HepG2 (cell line): ENCODE results near the gene PPP1R13L. TPM values are rescaled to one million over a fixed set of nuclear protein-coding genes. Genes with fewer than 3 reads are reported as not detected.

ENCODE experiments used
- HNRNPLL ChIP-seq: fragments of 200-400 bp; formaldehyde crosslinking; IDR thresholded peaks from 2 replicates; pipeline ENCODE4 v1.6.1; 2017; ENCODE audit warnings: mild to moderate bottlenecking, low read depth, low read length; ENCODE audit not compliant: poor library complexity, severe bottlenecking
- NFIB ChIP-seq: sonication (generic); formaldehyde crosslinking; IDR thresholded peaks from 2 replicates; pipeline ENCODE4 v1.9.0; 2021; ENCODE audit warnings: missing genetic modification reagents, mild to moderate bottlenecking, borderline replicate concordance
- PAF1 ChIP-seq: IDR thresholded peaks from 2 replicates; pipeline ENCODE4 v1.6.1; 2016; ENCODE audit warnings: missing genetic modification reagents, missing compliant biosample characterization
- PLSCR1 ChIP-seq: sonication (generic); formaldehyde crosslinking; IDR thresholded peaks from 2 replicates; pipeline ENCODE4 v1.5.0; 2020; ENCODE audit warnings: missing genetic modification reagents, mild to moderate bottlenecking, borderline replicate concordance
- SIX4 ChIP-seq: sonication (generic); formaldehyde crosslinking; IDR thresholded peaks from 2 replicates; pipeline ENCODE4 v1.4.0; 2020; ENCODE audit warnings: missing genetic modification reagents
- SNAPC4 ChIP-seq: sonication (generic); formaldehyde crosslinking; IDR thresholded peaks from 2 replicates; pipeline ENCODE4 v1.4.0; 2020; ENCODE audit warnings: mild to moderate bottlenecking, missing genetic modification reagents
- SRSF1 ChIP-seq: fragments of 200-400 bp; formaldehyde crosslinking; optimal IDR thresholded peaks from 2 replicates; pipeline ENCODE3; 2017; ENCODE audit warnings: mild to moderate bottlenecking, low read depth, low read length, moderate library complexity
- TBX2 ChIP-seq: sonication (generic); formaldehyde crosslinking; IDR thresholded peaks from 2 replicates; pipeline ENCODE4 v1.5.0; 2020; ENCODE audit warnings: missing genetic modification reagents, mild to moderate bottlenecking, borderline replicate concordance
- XRCC5 ChIP-seq: fragments of 200-400 bp; formaldehyde crosslinking; optimal IDR thresholded peaks from 2 replicates; pipeline ENCODE3; 2017; ENCODE audit warnings: mild to moderate bottlenecking, low read length
- ZBTB20 ChIP-seq: sonication (generic); formaldehyde crosslinking; IDR thresholded peaks from 2 replicates; pipeline ENCODE4 v1.8.1; 2023; ENCODE audit warnings: missing genetic modification reagents, low read depth, mild to moderate bottlenecking, borderline replicate concordance
- ZC3H13 ChIP-seq: sonication (generic); formaldehyde crosslinking; IDR thresholded peaks from 2 replicates; pipeline ENCODE4 v1.8.1; 2023; ENCODE audit warnings: mild to moderate bottlenecking, missing genetic modification reagents, moderate library complexity
- ZKSCAN5 ChIP-seq: sonication (generic); formaldehyde crosslinking; IDR thresholded peaks from 2 replicates; pipeline ENCODE4 v1.5.1; 2020; ENCODE audit warnings: mild to moderate bottlenecking, missing genetic modification reagents
- ZNF180 ChIP-seq: sonication (generic); formaldehyde crosslinking; IDR thresholded peaks from 2 replicates; pipeline ENCODE4 v1.4.0; 2020; ENCODE audit warnings: low read depth, missing genetic modification reagents, borderline replicate concordance
- ZNF296 ChIP-seq: sonication (generic); formaldehyde crosslinking; conservative IDR thresholded peaks from 2 replicates; pipeline ENCODE4 v1.5.0; 2020; ENCODE audit warnings: mild to moderate bottlenecking, missing genetic modification reagents
- ZNF441 ChIP-seq: sonication (generic); formaldehyde crosslinking; IDR thresholded peaks from 2 replicates; pipeline ENCODE4 v1.7.0; 2021; ENCODE audit warnings: missing genetic modification reagents, borderline replicate concordance
- ZNF460 ChIP-seq: sonication (generic); formaldehyde crosslinking; IDR thresholded peaks from 2 replicates; pipeline ENCODE4 v1.5.1; 2020; ENCODE audit warnings: missing genetic modification reagents, mild to moderate bottlenecking, borderline replicate concordance
- ZNF660 ChIP-seq: sonication (generic); formaldehyde crosslinking; IDR thresholded peaks from 2 replicates; pipeline ENCODE4 v1.5.1; 2020; ENCODE audit warnings: mild to moderate bottlenecking, low read depth, missing genetic modification reagents, borderline replicate concordance
- ZNF710 ChIP-seq: sonication (generic); formaldehyde crosslinking; IDR thresholded peaks from 2 replicates; pipeline ENCODE4 v1.5.0; 2020; ENCODE audit warnings: mild to moderate bottlenecking, missing genetic modification reagents, borderline replicate concordance
- ZSCAN22 ChIP-seq: sonication (generic); formaldehyde crosslinking; IDR thresholded peaks from 2 replicates; pipeline ENCODE4 v1.4.0; 2020; ENCODE audit warnings: mild to moderate bottlenecking, missing genetic modification reagents
- polyA plus RNA-seq, 8 experiments: library from polyadenylated mRNA; depleted of rRNA in 3 of 8; stranded (reverse) in 7 of 8; unstranded in 1 of 8; fragments of >200 nt; fragmentation: Illumina TruSeq in 4 of 8; extraction: Trizol in 4 of 8; gene quantifications; 2 replicates each; pipeline versions ENCODE4 v1.2.1 to v1.2.3, GENCODE V29; 2011 to 2016; ENCODE audit warnings: low read depth in 4 of 8, missing spikeins in 1 of 8, mixed read lengths in 1 of 8; ENCODE audit not compliant: insufficient read depth in 1 of 8
- total RNA-seq, 5 experiments: library from RNA; depleted of rRNA; stranded (reverse); fragments of >200 nt; fragmentation: Illumina TruSeq; extraction: Trizol; gene quantifications; 2 replicates each; pipeline ENCODE4 v1.2.3, GENCODE V29; 2016; ENCODE audit warnings: low read depth in 1 of 5
- TF ChIP-seq, protein P1 (sequence below): fragments of 450-650 bp; IDR thresholded peaks from 2 replicates; pipeline ENCODE4 v1.6.1; 2016

The PPP1R13L gene
- total and polyA plus RNA-seq, 2 of the 13 experiments (the other 11 are each of a cell fraction or from before 2014, with no cell fraction given): 1.3 to 6.6 TPM

GRCh38 chr19:45444318-45445041 lies 39.6 kb upstream of the PPP1R13L start (continued):
- 0 out of 2 replicates have a peak, but pooled peaks have one; percentile 26 for TF ChIP-seq SNAPC4
- no peak for TF ChIP-seq TBX2 (CRISPR knock-in tag)
- TF ChIP-seq NFIB: no peak
- TF ChIP-seq SIX4 (CRISPR knock-in tag): no peak
- TF ChIP-seq ZSCAN22 (CRISPR knock-in tag): no peak
- TF ChIP-seq ZNF460 (CRISPR knock-in tag): no peak
- 0 out of 2 replicates have a peak, but pooled peaks have one; percentile 35 for TF ChIP-seq ZNF441
- TF ChIP-seq ZNF296 (CRISPR knock-in tag): no peak
- no peak for TF ChIP-seq ZC3H13 (CRISPR knock-in tag)
- peak; percentile 54 for TF ChIP-seq SRSF1
- TF ChIP-seq, protein P1, sequence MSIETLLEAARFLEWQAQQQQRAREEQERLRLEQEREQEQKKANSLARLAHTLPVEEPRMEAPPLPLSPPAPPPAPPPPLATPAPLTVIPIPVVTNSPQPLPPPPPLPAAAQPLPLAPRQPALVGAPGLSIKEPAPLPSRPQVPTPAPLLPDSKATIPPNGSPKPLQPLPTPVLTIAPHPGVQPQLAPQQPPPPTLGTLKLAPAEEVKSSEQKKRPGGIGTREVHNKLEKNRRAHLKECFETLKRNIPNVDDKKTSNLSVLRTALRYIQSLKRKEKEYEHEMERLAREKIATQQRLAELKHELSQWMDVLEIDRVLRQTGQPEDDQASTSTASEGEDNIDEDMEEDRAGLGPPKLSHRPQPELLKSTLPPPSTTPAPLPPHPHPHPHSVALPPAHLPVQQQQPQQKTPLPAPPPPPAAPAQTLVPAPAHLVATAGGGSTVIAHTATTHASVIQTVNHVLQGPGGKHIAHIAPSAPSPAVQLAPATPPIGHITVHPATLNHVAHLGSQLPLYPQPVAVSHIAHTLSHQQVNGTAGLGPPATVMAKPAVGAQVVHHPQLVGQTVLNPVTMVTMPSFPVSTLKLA: no peak
- TF ChIP-seq ZNF660 (CRISPR knock-in tag): no peak
- TF ChIP-seq HNRNPLL: peak; percentile 92
- TF ChIP-seq ZNF710 (CRISPR knock-in tag): no peak
- no peak for TF ChIP-seq PAF1
- no peak for TF ChIP-seq PLSCR1
- peak; percentile 33; the same call in 1 of the 2 replicates for TF ChIP-seq ZBTB20 (CRISPR knock-in tag)
- TF ChIP-seq ZKSCAN5 (CRISPR knock-in tag): no peak
- no peak for TF ChIP-seq XRCC5
- TF ChIP-seq ZNF180 (CRISPR knock-in tag): no peak
